ENCODE measurements around the gene JAKMIP2. TPM values are rescaled to one million over a fixed set of nuclear protein-coding genes. Genes with fewer than 3 reads are reported as not detected.
A peak's percentile ranks its signal among the peaks of the same experiment; 100 is the strongest.
"Not testable (repeated sequence)": the region's sequence is repeated elsewhere in the genome, so short reads cannot be mapped to it uniquely, and the experiment has no call there.

JAKMIP2 gene
- total RNA-seq, 1 donor from 2014 or later: 14.6 TPM

GRCh38 chr5:147553817-147554216, 228.7 kb downstream of the JAKMIP2 start:
- ATAC-seq: peak; percentile 64

DNA sequence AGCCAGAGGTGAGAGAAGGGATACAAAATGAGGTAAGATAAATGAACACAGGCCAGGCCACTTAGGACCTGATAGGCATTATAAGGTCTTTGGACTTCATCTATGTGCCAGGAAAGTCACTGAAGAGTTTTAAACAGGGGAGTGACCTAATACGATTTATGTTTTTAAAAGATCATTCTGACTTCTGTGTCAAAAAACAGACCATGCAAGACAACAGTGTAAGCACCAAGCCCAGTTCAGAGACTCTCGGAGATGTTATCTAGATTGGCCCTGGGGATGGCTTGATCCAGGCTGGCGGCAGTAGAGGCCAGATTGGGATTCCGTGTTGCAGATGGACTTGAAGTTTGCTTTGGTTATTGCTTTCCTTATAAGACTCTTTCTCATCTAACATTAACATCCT, 229.6 kb downstream of the JAKMIP2 start:
- intact Hi-C loops (cut with DNase I): no loop called here
- ATAC-seq (no peak), DNase-seq (ENCODE audit: low spot score) (no peak)

More at GRCh38 chr5:147553817-147554216, 228.7 kb downstream of the JAKMIP2 start:
- DNase-seq (ENCODE audit: low spot score); intact Hi-C loops (cut with DNase I): not testable (repeated sequence)

GRCh38 chr5:147551677-147552076, 230.9 kb downstream of the JAKMIP2 start:
- no peak for DNase-seq (ENCODE audit: low spot score)

DNA sequence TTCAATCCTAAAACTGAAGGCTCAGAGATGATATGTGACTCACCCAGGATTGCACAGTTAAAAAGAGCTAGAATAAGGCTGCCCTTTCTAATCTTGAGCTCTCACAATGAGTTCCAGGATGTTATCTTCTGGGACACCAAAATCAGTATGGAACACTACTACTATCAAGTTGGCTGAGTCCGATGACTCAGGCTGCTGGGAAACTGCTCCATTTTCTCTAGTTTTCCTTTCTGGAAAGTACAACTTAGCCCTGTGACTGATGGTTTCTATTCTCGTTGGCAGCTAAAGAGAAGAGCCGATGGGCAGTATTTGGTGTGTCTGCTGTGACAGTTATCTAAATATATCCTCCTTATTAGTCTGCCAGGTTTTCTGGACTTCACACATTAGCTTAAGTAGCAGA, 234.8 kb downstream of the JAKMIP2 start:
- no peak for ATAC-seq
- no peak for DNase-seq (ENCODE audit: low spot score)
- intact Hi-C loops (cut with DNase I): no loop called here

More at GRCh38 chr5:147551677-147552076, 230.9 kb downstream of the JAKMIP2 start:
- no peak for ATAC-seq
- intact Hi-C loops (cut with DNase I): no loop called here

GRCh38 chr5:147544556-147544955, 238.0 kb downstream of the JAKMIP2 start:
- no peak for ATAC-seq
- no peak for DNase-seq (ENCODE audit: low spot score)
- intact Hi-C loops (cut with DNase I): no loop called here

GRCh38 chr5:147539053-147539452, 243.5 kb downstream of the JAKMIP2 start:
- DNase-seq (ENCODE audit: low spot score) (no peak), ATAC-seq (no peak)
- intact Hi-C loops (cut with DNase I): no loop called here

DNA sequence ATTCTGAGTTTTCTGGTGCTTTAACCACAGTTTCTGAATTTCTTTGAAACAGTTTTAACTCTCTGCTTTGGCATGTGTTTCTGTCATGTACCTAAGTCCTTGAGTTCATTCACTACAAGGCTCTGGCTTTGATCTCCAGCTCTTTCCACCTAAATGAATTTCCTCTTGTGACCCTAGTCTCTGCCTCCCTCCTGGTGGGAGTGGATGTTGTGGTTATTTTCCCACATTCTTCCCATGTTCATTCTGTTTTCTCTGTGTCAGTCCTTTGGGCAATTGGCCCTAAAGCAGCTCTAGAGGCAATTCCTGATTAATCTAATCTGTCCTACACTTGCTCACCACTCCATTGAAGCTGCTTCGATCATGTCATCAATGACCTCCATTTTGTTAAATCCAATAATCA, 244.3 kb downstream of the JAKMIP2 start:
- DNase-seq (ENCODE audit: low spot score): no peak
- intact Hi-C loops (cut with DNase I): no loop called here
- no peak for ATAC-seq

Other genes starting within 250 kb of the JAKMIP2 start
- gene SPINK1, start 48.9 kb upstream of the JAKMIP2 start, total RNA-seq: 2.8 TPM
- 1.0 TPM for gene SCGB3A2, start 96.0 kb upstream of the JAKMIP2 start, total RNA-seq
- not detected for gene C5orf46, start 123.8 kb upstream of the JAKMIP2 start, total RNA-seq

Data from sciatic nerve (tissue), 2 donors.